IMR-90 (cell line): ENCODE results near the gene ZFP92. TPM values are rescaled to one million over a fixed set of nuclear protein-coding genes. Genes with fewer than 3 reads are reported as not detected.

Experiments
- ATAC-seq: fragments of 200-7000 bp; cut with Tn5 transposase; 2 replicates; pipeline ENCODE4 v1.9.1; 2020; ENCODE audit warnings: low read depth, mild to moderate bottlenecking, moderate library complexity
- BruUV-seq: library from RNA; stranded (reverse); fragments of 400-500 nt; replicated peaks from 2 replicates; lab custom pipeline; 2021; lab: Mats Ljungman, UMichigan
- CTCF ChIA-PET: fragments of 300-600 bp; formaldehyde crosslinking; extraction: SDS; loops from one replicate; lab custom pipeline; 2021; ENCODE audit warnings: antibody characterized with exemption; lab: Yijun Ruan, JAX
- POLR2A ChIA-PET: fragments of 300-600 bp; sonication (Branson Sonifier 250); formaldehyde crosslinking; loops from one replicate; lab custom pipeline; 2022; ENCODE audit warnings: antibody characterized with exemption; ENCODE audit not compliant: unreplicated experiment; lab: Charles Lee
- DNase-seq: peaks from one replicate; pipeline ENCODE4 v3.0.0; 2013
- H2AFZ ChIP-seq: replicated peaks from 2 replicates; pipeline ENCODE3; 2013; ENCODE audit warnings: low read length, mild to moderate bottlenecking; ENCODE audit not compliant: poor library complexity
- H2AK5ac ChIP-seq: 2 replicates; pipeline ENCODE4 v1.6.1; 2013; ENCODE audit warnings: low read depth, low read length, inconsistent platforms
- H2AK9ac ChIP-seq: replicated peaks from 2 replicates; pipeline ENCODE3; 2013; ENCODE audit warnings: mild to moderate bottlenecking, low read depth, low read length, moderate library complexity; ENCODE audit not compliant: poor library complexity
- H2BK120ac ChIP-seq: 2 replicates; pipeline ENCODE4 v1.6.1; 2013; ENCODE audit warnings: low read depth, low read length, inconsistent platforms
- H2BK15ac ChIP-seq: 3 replicates; pipeline ENCODE4 v1.6.1; 2013; ENCODE audit warnings: low read depth, low read length, inconsistent platforms
- H2BK20ac ChIP-seq: 2 replicates; pipeline ENCODE4 v1.6.1; 2013; ENCODE audit warnings: low read depth, mild to moderate bottlenecking, inconsistent platforms, low read length, moderate library complexity
- H2BK5ac ChIP-seq: 2 replicates; pipeline ENCODE4 v1.6.1; 2013; ENCODE audit warnings: mild to moderate bottlenecking, low read depth, low read length, inconsistent platforms; ENCODE audit not compliant: poor library complexity, severe bottlenecking
- H3K14ac ChIP-seq: replicated peaks from 2 replicates; pipeline ENCODE4 v1.6.1; 2013; ENCODE audit warnings: low read depth, low read length, inconsistent platforms
- H3K18ac ChIP-seq: 2 replicates; pipeline ENCODE4 v1.6.1; 2013; ENCODE audit warnings: low read depth, low read length, control low read depth
- H3K23ac ChIP-seq: 2 replicates; pipeline ENCODE4 v1.6.1; 2013; ENCODE audit warnings: low read depth, low read length, inconsistent platforms
- H3K27ac ChIP-seq: 2 replicates; pipeline ENCODE4 v1.5.1; 2013; ENCODE audit warnings: mild to moderate bottlenecking, control low read depth, low read length; ENCODE audit not compliant: insufficient read depth
- H3K27me3 ChIP-seq: 2 replicates; pipeline ENCODE4 v1.6.1; 2013; ENCODE audit warnings: low read length; ENCODE audit not compliant: control insufficient read depth, insufficient read depth
- H3K36me3 ChIP-seq: 2 replicates; pipeline ENCODE4 v1.6.1; 2013; ENCODE audit warnings: low read length, mixed read lengths; ENCODE audit not compliant: control insufficient read depth, insufficient read depth
- H3K4ac ChIP-seq: 2 replicates; pipeline ENCODE4 v1.6.1; 2013; ENCODE audit warnings: low read depth, low read length, inconsistent platforms
- H3K4me1 ChIP-seq: 2 replicates; pipeline ENCODE4 v1.6.1; 2013; ENCODE audit warnings: low read length, mixed read lengths; ENCODE audit not compliant: control insufficient read depth, insufficient read depth
- H3K4me2 ChIP-seq: 2 replicates; pipeline ENCODE4 v1.6.1; 2013; ENCODE audit warnings: low read depth, mild to moderate bottlenecking, control low read depth, low read length, moderate library complexity
- H3K4me3 ChIP-seq: 2 replicates; pipeline ENCODE4 v1.5.1; 2013; ENCODE audit warnings: low read depth, mild to moderate bottlenecking, control low read depth, low read length, moderate library complexity; ENCODE audit not compliant: insufficient read depth
- H3K56ac ChIP-seq: 2 replicates; pipeline ENCODE4 v1.6.1; 2013; ENCODE audit warnings: low read length, inconsistent platforms; ENCODE audit not compliant: insufficient read depth; ENCODE audit errors: extremely low read depth
- H3K79me1 ChIP-seq, 2 experiments: 2 replicates each; pipeline ENCODE4 v1.6.1; 2013; ENCODE audit warnings: low read length in 2 of 2, inconsistent platforms in 1 of 2, low read depth in 1 of 2
- H3K9ac ChIP-seq: 2 replicates; pipeline ENCODE4 v1.6.1; 2013; ENCODE audit warnings: low read depth, low read length, control low read depth
- H3K9me1 ChIP-seq: 2 replicates; pipeline ENCODE4 v1.6.1; 2013; ENCODE audit warnings: low read length, inconsistent platforms; ENCODE audit not compliant: insufficient read depth
- H3K9me3 ChIP-seq: 2 replicates; pipeline ENCODE4 v1.6.1; 2013; ENCODE audit warnings: low read length; ENCODE audit not compliant: control insufficient read depth, insufficient read depth
- H4K20me1 ChIP-seq: 2 replicates; pipeline ENCODE4 v1.6.1; 2013; ENCODE audit warnings: low read length, inconsistent platforms; ENCODE audit not compliant: insufficient read depth
- H4K5ac ChIP-seq: 2 replicates; pipeline ENCODE4 v1.6.1; 2013; ENCODE audit warnings: mild to moderate bottlenecking, low read depth, low read length, control low read depth
- H4K8ac ChIP-seq, 2 experiments: 2 replicates each; pipeline ENCODE4 v1.6.1; 2013; ENCODE audit warnings: low read depth in 2 of 2, low read length in 2 of 2, control low read depth in 1 of 2, inconsistent platforms in 1 of 2
- H4K91ac ChIP-seq: 2 replicates; pipeline ENCODE4 v1.6.1; 2013; ENCODE audit warnings: low read depth, low read length, inconsistent platforms; ENCODE audit not compliant: insufficient read depth
- BHLHE40 ChIP-seq: fragments of 150-350 bp; IDR thresholded peaks from 2 replicates; pipeline ENCODE4 v1.6.1; 2016; ENCODE audit warnings: mild to moderate bottlenecking, low read depth, low read length
- CEBPB ChIP-seq: IDR thresholded peaks from 2 replicates; pipeline ENCODE4 v1.6.1; 2012; ENCODE audit warnings: low read depth, low read length, improper control_type of control experiment
- CHD1 ChIP-seq: IDR thresholded peaks from 2 replicates; pipeline ENCODE4 v1.6.1; 2012; ENCODE audit warnings: low read depth, low read length, improper control_type of control experiment
- CTCF ChIP-seq: conservative IDR thresholded peaks from 2 replicates; pipeline ENCODE4 v1.5.1; 2012; ENCODE audit warnings: mild to moderate bottlenecking, low read depth, low read length, improper control_type of control experiment
- ELK1 ChIP-seq: fragments of 150-350 bp; IDR thresholded peaks from 2 replicates; pipeline ENCODE4 v1.6.1; 2016; ENCODE audit warnings: low read depth, mild to moderate bottlenecking, low read length, moderate library complexity, borderline replicate concordance
- FOS ChIP-seq: fragments of 150-350 bp; IDR thresholded peaks from 2 replicates; pipeline ENCODE4 v1.6.1; 2016; ENCODE audit warnings: low read depth, low read length
- MAFK ChIP-seq: IDR thresholded peaks from 2 replicates; pipeline ENCODE4 v1.6.1; 2012; ENCODE audit warnings: low read depth, low read length, improper control_type of control experiment
- MAZ ChIP-seq: IDR thresholded peaks from 2 replicates; pipeline ENCODE4 v1.6.1; 2012; ENCODE audit warnings: low read depth, mild to moderate bottlenecking, low read length, improper control_type of control experiment, moderate library complexity, borderline replicate concordance
- NFE2L2 ChIP-seq: fragments of 150-350 bp; IDR thresholded peaks from 2 replicates; pipeline ENCODE4 v1.6.1; 2016; ENCODE audit warnings: low read depth, mild to moderate bottlenecking, low read length
- POLR2A ChIP-seq: IDR thresholded peaks from 2 replicates; pipeline ENCODE4 v1.6.1; 2012; ENCODE audit warnings: mild to moderate bottlenecking, low read depth, low read length
- RAD21 ChIP-seq: IDR thresholded peaks from 2 replicates; pipeline ENCODE4 v1.6.1; 2012; ENCODE audit warnings: low read length, improper control_type of control experiment
- RCOR1 ChIP-seq: IDR thresholded peaks from 2 replicates; pipeline ENCODE4 v1.6.1; 2012; ENCODE audit warnings: mild to moderate bottlenecking, low read length, improper control_type of control experiment; ENCODE audit not compliant: insufficient replicate concordance
- RFX5 ChIP-seq: IDR thresholded peaks from 2 replicates; pipeline ENCODE4 v1.8.0; 2012; ENCODE audit warnings: low read depth, mild to moderate bottlenecking, low read length, moderate library complexity
- SMC3 ChIP-seq: fragments of 150-350 bp; IDR thresholded peaks from 2 replicates; pipeline ENCODE4 v1.6.1; 2016; ENCODE audit warnings: low read depth, mild to moderate bottlenecking, antibody characterized with exemption, low read length, moderate library complexity
- USF2 ChIP-seq: fragments of 150-350 bp; IDR thresholded peaks from 2 replicates; pipeline ENCODE4 v1.6.1; 2017; ENCODE audit warnings: mild to moderate bottlenecking, antibody characterized with exemption, low read length, low read depth
- WGBS, 2 experiments: methylation state at CpG; one replicate each; pipeline versions ENCODE4 v1.1.5 to v1.1.7; 2013; ENCODE audit warnings: missing lambda C conversion rate in 2 of 2; ENCODE audit not compliant: insufficient read length in 1 of 2; ENCODE audit errors: extremely low coverage in 2 of 2; 5-methylcytosine and 5-hydroxymethylcytosine counted together
- dilution Hi-C: fragments of 300-500 bp; cut with HindIII; formaldehyde crosslinking; loops from one replicate; pipeline ENCODE4 v1.14.3; 2018; ENCODE audit warnings: low sequenced_read_pairs; ENCODE audit not compliant: unreplicated experiment
- in situ Hi-C: fragments of 300-500 bp; cut with MboI; formaldehyde crosslinking; loops from 3 replicates; pipeline ENCODE4 v1.14.3; 2019; ENCODE audit warnings: low sequenced_read_pairs, inconsistent platforms, mixed read lengths
- intact Hi-C: fragments of 100-400 bp; cut with micrococcal nuclease; formaldehyde crosslinking; loops from 2 replicates; pipeline ENCODE4 v1.10.0; 2022
- polyA plus RNA-seq, 3 experiments: library from polyadenylated mRNA; depleted of rRNA; stranded (reverse); fragments of >200 nt; gene quantifications; 2 replicates each; pipeline ENCODE4 v1.2.3, GENCODE V29; 2012; ENCODE audit warnings: low replicate concordance in 1 of 3
- total RNA-seq: library from RNA; depleted of rRNA; stranded (reverse); fragments of >200 nt; gene quantifications from 2 replicates; pipeline ENCODE4 v1.2.3, GENCODE V29; 2012

The ZFP92 gene
- total and polyA plus RNA-seq, 2 of the 4 experiments (the other 2 are of a cell fraction): under 0.01 to 0.03 TPM

GRCh38 chrX:153394612-153395011 lies 16.7 kb upstream of the ZFP92 start:
- Histone ChIP-seq H3K4me1 (no peaks in the 10 kb centered on the region), H4K5ac (no peak overlapping the region), H3K9me3 (peaks cover 3% of the 10 kb centered on the region; the same call in 1 of the 2 replicates), H4K8ac (no peak overlapping the region), H3K9me1 (no peaks in the 10 kb centered on the region), H3K4me2 (no peak overlapping the region), H3K9ac (no peak overlapping the region), H2BK120ac (no peak overlapping the region), H2AFZ (no peak overlapping the region), H3K18ac (no peak overlapping the region), H2BK15ac (no peak overlapping the region), H2BK20ac (no peak overlapping the region), H2AK5ac (no peak overlapping the region), H2BK5ac (no peak overlapping the region), H3K79me1 (no peaks in the 10 kb centered on the region), H3K23ac (no peak overlapping the region), H4K20me1 (no peaks in the 10 kb centered on the region), H3K14ac (no peak overlapping the region), H4K91ac (no peak overlapping the region), H3K27ac (no peak overlapping the region), H3K27me3 (peaks cover 9% of the 10 kb centered on the region; the same call in 1 of the 2 replicates), H3K4ac (no peak overlapping the region), H3K4me3 (no peak overlapping the region), H2AK9ac (no peak overlapping the region), H3K56ac (no peak overlapping the region), H3K36me3 (no peaks in the 10 kb centered on the region)
- dilution Hi-C loops (no loop called here), intact Hi-C loops (no loop called here), in situ Hi-C loops (no loop called here)
- CTCF ChIA-PET: no interaction called here
- POLR2A ChIA-PET: no interaction called here
- DNase-seq: no peak
- WGBS, 2 experiments: 52% methylated on average over 6 of the region's 13 CpGs; no CpG with 5 or more reads in 1 of the 2 experiments
- no TSS peak for BruUV-seq
- ATAC-seq: no peak
- TF ChIP-seq POLR2A: no peak
- no peak for TF ChIP-seq MAZ
- TF ChIP-seq RCOR1: no peak
- TF ChIP-seq CTCF: no peak
- no peak for TF ChIP-seq NFE2L2
- no peak for TF ChIP-seq RAD21
- no peak for TF ChIP-seq ELK1
- no peak for TF ChIP-seq USF2
- TF ChIP-seq FOS: no peak
- no peak for TF ChIP-seq CHD1
- TF ChIP-seq CEBPB: no peak
- TF ChIP-seq SMC3: no peak
- TF ChIP-seq RFX5: no peak
- no peak for TF ChIP-seq MAFK
- no peak for TF ChIP-seq BHLHE40
